Measurements from ENCODE around the gene DUOX1.
"Not testable (repeated sequence)": the region's sequence is repeated elsewhere in the genome, so short reads cannot be mapped to it uniquely, and the experiment has no call there.

Gene DUOX1

GRCh38 chr15:45099549-45100165, 30.1 kb upstream of the DUOX1 start:
- TF ChIP-seq CTCF (IDR thresholded peaks at IDR 0.05; ENCODE audit: poor library complexity, severe bottlenecking) = no peak
- no peak overlapping the region for H3K4me3 ChIP-seq (ENCODE audit: severe bottlenecking)

GRCh38 chr15:45100884-45101625, 28.7 kb upstream of the DUOX1 start:
- Histone ChIP-seq H3K9me3 (ENCODE audit: severe bottlenecking) (no peaks in the 10 kb centered on the region), H3K27me3 (ENCODE audit: insufficient read depth, poor library complexity, severe bottlenecking) (no peaks in the 10 kb centered on the region), H3K27ac (ENCODE audit: poor library complexity, severe bottlenecking) (no peak overlapping the region), H3K36me3 (ENCODE audit: low read depth) (no peaks in the 10 kb centered on the region), H3K4me1 (ENCODE audit: insufficient read depth, poor library complexity, severe bottlenecking) (no peaks in the 10 kb centered on the region), H3K4me3 (ENCODE audit: severe bottlenecking) (no peak overlapping the region)
- DNase-seq (ENCODE audit: low spot score) = no peak
- TF ChIP-seq CTCF (IDR thresholded peaks at IDR 0.05; ENCODE audit: poor library complexity, severe bottlenecking) = no peak
- ATAC-seq (ENCODE audit: low read depth) = peak; percentile 18; the same call in 1 of the 3 replicates

More at GRCh38 chr15:45099549-45100165, 30.1 kb upstream of the DUOX1 start:
- no peak for DNase-seq (ENCODE audit: low spot score)
- H3K27me3 ChIP-seq (ENCODE audit: insufficient read depth, poor library complexity, severe bottlenecking) = no peaks in the 10 kb centered on the region
- H3K36me3 ChIP-seq (ENCODE audit: low read depth) = no peaks in the 10 kb centered on the region
- no peaks in the 10 kb centered on the region for H3K9me3 ChIP-seq (ENCODE audit: severe bottlenecking)
- H3K4me1 ChIP-seq (ENCODE audit: insufficient read depth, poor library complexity, severe bottlenecking) = no peaks in the 10 kb centered on the region
- ATAC-seq (ENCODE audit: low read depth) = no peak
- H3K27ac ChIP-seq (ENCODE audit: poor library complexity, severe bottlenecking) = no peak overlapping the region

GRCh38 chr15:45101749-45102148, 28.0 kb upstream of the DUOX1 start:
- no peaks in the 10 kb centered on the region for H3K27me3 ChIP-seq (ENCODE audit: insufficient read depth, poor library complexity, severe bottlenecking)
- H3K9me3 ChIP-seq (ENCODE audit: severe bottlenecking) = no peaks in the 10 kb centered on the region
- ATAC-seq (ENCODE audit: low read depth) (no peak), DNase-seq (ENCODE audit: low spot score) (no peak)
- H3K36me3 ChIP-seq (ENCODE audit: low read depth) = no peaks in the 10 kb centered on the region
- no peak overlapping the region for H3K4me3 ChIP-seq (ENCODE audit: severe bottlenecking)
- no peak for TF ChIP-seq CTCF (IDR thresholded peaks at IDR 0.05; ENCODE audit: poor library complexity, severe bottlenecking)
- no peak overlapping the region for H3K27ac ChIP-seq (ENCODE audit: poor library complexity, severe bottlenecking)
- no peaks in the 10 kb centered on the region for H3K4me1 ChIP-seq (ENCODE audit: insufficient read depth, poor library complexity, severe bottlenecking)

- Histone ChIP-seq H3K27ac (ENCODE audit: poor library complexity, severe bottlenecking) (no peak overlapping the region), H3K4me1 (ENCODE audit: insufficient read depth, poor library complexity, severe bottlenecking) (no peaks in the 10 kb centered on the region), H3K4me3 (ENCODE audit: severe bottlenecking) (no peak overlapping the region), H3K9me3 (ENCODE audit: severe bottlenecking) (no peaks in the 10 kb centered on the region), H3K27me3 (ENCODE audit: insufficient read depth, poor library complexity, severe bottlenecking) (no peaks in the 10 kb centered on the region), H3K36me3 (ENCODE audit: low read depth) (no peaks in the 10 kb centered on the region)
- no peak for TF ChIP-seq CTCF (IDR thresholded peaks at IDR 0.05; ENCODE audit: poor library complexity, severe bottlenecking)
- DNase-seq (ENCODE audit: low spot score) (no peak), ATAC-seq (ENCODE audit: low read depth) (no peak)
These were observed 27.6 kb upstream of the DUOX1 start for GRCh38 chr15:45102226-45102625.

DNA sequence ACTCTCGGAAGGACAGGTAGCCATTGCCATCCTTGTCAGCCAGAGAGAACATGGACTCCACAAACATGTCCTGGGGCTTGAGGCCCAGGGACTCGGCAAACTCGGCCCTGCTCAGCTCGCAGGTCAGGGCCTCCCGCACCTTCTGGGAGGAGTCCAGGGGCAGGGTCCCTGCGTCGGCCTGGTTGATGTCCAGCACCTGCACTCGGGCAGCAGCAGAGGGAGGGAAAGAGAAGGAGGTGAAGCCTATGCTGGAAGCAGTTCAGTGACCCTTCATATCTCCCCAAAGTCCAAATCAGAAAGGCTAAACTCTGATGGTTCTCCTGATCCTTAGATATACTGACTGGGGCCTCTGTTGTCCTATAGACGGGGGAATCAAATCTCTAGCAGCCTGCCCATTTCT, 25.6 kb upstream of the DUOX1 start:
- H3K27me3 ChIP-seq (ENCODE audit: insufficient read depth, poor library complexity, severe bottlenecking); ATAC-seq (ENCODE audit: low read depth); H3K27ac ChIP-seq (ENCODE audit: poor library complexity, severe bottlenecking); H3K36me3 ChIP-seq (ENCODE audit: low read depth); H3K9me3 ChIP-seq (ENCODE audit: severe bottlenecking); DNase-seq (ENCODE audit: low spot score); H3K4me1 ChIP-seq (ENCODE audit: insufficient read depth, poor library complexity, severe bottlenecking); H3K4me3 ChIP-seq (ENCODE audit: severe bottlenecking): not testable (repeated sequence)
